GM18873 (cell line): ENCODE results near the gene DVL3.

Experiments used
- ATAC-seq: cut with Tn5 transposase; IDR thresholded peaks from one replicate; pipeline ENCODE4 v1.9.1; 2021; ENCODE audit warnings: mild to moderate bottlenecking, moderate library complexity, moderate number of reproducible peaks; ENCODE audit not compliant: unreplicated experiment, low FRiP score

The DVL3 gene

DNA sequence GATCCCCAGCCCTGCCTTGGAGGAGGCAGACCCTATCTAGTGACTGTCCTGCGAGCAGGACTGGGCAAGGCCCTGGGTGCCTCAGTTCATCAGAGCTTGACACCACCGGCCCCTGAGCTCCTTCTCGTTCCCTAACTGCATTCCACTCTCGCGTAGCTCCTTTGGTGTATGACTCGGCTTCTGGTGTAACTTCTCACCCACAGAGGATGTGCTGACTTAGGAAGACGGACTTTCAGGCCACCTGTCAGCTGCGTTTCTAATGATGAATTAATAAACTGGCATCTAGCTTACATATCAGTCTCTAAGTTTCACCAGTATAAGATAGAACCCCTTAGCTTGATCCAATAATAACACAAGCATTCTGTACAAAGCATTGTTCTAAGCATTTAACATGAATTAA, 48.3 kb downstream of the DVL3 start:
- no peak for ATAC-seq

DNA sequence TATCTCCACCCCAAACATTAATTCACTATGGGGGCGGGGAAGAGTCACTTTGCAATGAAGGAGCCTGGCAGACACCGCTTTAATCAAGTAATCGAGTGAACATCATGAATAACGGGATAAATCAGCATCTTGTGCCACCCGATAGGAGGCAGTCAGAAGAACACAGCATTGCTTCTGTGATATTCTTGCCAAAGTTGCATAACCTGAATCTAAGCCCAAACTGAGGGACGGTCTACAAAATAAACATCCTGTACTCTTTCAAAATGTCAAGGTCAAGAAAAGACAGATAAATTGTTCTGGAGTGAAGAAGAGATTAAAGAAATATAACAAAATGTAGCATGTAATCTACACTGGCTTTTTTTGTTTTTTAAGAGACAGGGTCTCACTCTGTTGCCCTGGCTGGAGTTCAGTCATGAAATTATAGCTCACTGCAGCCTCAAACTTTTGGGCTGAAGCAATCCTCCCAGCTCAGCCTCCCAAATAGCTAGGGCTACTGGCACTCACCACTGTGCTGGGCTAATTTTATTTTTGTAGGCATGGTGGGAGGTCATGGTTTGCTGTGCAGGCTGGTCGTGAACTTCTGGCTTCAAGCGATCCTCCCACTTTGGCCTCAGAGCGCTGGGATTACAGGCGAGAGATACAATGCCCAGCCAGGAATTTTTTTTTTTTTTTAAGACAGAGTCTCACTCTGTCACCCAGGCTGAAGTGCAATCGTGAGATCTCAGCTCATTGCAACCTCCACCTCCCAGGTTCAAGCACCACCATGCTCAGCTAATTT, 54.2 kb downstream of the DVL3 start:
- no peak for ATAC-seq

DNA sequence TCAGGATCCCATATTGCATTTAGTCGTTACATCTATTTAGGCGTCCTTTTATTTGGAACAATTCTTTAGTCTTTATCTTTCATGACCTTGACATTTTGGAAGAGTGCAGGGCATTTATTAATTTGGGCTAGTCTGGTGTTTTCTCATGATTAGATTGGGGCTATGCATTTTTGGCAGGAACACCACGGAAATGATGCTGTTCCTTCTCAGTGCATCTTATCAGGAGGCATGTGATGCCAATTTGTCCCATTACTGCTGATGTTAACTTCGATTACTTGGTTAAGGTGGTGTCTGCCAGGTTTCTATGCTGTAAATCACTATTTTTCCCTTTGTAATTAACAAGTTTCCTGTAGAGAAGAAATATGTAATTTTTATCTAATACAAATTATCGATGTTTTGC, 56.1 kb downstream of the DVL3 start:
- no peak for ATAC-seq

GRCh38 chr3:184211718-184212117, 56.5 kb downstream of the DVL3 start:
- no peak for ATAC-seq

GRCh38 chr3:184218814-184219213, 63.6 kb downstream of the DVL3 start:
- ATAC-seq = no peak

GRCh38 chr3:184222521-184222920, 67.3 kb downstream of the DVL3 start:
- no peak for ATAC-seq
